ENCODE results near the gene PXN.

PXN gene

DNA sequence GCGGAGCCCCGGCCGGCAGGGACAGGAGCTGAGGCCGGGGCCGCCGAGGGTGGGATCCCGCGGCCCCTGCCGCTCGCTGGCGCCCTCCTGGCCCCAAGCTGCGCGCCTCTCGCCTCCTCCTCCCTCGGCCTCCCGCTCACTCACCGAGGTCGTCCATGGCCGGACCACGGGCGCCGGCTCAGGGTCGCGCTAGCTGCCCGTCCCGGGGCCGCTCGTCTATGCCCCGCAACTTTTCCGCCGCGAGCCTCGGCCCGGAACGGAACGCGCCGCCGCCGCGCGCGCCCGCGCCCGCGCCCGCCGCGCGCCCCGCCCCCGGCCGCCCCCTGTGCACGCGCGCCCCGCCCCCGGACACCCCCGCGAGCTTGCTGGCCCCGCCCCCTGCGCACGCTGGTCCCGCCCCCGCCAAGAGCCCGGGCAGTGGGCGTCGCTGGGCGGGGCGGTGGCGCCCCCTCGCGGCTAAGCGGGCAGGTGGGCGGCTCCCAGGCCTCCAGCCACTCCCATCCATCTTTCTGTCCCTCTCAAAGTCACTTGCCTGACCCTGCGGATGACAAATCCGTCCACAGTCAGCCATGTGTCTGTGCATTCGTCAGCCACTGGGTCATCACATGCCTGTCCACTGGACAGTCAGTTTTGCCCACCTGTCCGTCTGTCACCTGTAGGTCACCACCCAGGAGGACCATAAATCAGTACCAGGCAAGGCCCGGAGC is at the start of gene PXN:
Gene PXN (minus strand): TSS at position 258 of the 707 bp plus-strand sequence. CDS start 101 bp downstream, at position 157.
- in situ Hi-C loops (cut with HindIII; ENCODE audit: low sequenced_read_pairs): loop anchor here (5.0 to 10.0 kb wide), 2 partner anchors 38 to 61 kb away; partner anchors contain the start of gene RPLP0

DNA sequence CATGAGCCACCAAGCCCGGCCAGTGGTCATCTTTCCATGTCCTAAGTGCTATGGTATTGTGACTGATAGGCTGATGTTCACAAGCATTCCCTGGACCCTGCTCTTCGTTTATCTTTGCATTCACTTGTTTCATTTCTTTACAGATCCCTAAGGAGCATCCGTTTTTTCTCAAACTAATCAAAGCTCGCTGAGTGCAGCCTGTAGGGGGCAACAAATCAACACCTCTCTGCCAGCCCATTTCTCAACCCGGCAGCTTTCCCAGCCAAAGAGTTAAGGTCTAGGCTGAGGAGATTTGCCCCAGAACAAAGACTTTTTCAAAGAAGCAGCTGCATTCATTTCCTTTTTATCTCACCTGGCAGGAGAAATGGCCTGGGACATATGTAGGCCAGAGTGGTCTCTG is 48.7 kb upstream of the PXN start:
- in situ Hi-C loops (cut with HindIII; ENCODE audit: low sequenced_read_pairs): no loop called here

DNA sequence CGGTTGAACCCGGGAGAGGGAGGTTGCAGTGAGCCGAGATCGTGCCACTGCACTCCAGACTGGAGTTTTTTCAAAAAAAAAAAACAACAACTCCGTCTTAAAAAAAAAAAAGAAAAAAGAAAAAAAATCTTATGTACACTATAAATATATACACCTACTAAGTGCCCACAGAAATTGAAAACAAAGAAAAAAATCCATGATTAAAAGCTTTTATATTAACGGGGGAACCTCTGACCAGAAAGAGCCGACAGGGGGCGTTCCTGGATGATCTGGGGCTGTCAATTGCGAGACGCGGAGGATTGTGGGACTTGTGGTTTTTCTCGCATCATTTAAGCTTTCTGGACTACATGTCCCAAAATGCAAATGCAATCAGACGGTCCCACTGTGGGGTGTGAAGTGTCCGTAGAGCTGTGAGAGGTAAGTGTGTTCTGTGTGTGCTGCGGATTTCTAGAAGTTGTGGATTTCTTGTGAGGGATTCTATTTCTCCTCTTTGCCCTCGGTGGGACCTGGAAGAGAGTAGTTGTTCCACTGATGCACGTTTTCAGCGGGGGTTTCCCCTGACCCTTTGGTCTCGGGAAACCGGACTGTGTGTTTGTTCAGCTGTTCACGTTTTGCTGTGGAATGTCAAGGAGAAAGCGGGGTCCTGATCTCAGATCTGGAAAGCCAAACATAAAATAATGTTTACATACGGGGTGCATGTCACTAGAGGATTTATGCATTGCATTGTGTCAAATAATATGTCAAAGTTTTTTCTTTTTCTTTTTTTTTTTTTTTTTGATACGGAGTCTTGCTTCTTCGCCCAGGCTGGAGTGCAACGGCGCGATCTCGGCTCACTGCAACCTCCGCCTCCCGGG is 36.7 kb upstream of the PXN start, which contains the start of gene SIRT4:
Gene SIRT4 (plus strand): TSS at position 360 of the 854 bp plus-strand sequence. CDS start 1,241 bp downstream, outside the sequence.
- in situ Hi-C loops (cut with HindIII; ENCODE audit: low sequenced_read_pairs): loop anchor here (5.0 kb wide), 1 partner anchor 235 kb away; no protein-coding TSS in a partner anchor

DNA sequence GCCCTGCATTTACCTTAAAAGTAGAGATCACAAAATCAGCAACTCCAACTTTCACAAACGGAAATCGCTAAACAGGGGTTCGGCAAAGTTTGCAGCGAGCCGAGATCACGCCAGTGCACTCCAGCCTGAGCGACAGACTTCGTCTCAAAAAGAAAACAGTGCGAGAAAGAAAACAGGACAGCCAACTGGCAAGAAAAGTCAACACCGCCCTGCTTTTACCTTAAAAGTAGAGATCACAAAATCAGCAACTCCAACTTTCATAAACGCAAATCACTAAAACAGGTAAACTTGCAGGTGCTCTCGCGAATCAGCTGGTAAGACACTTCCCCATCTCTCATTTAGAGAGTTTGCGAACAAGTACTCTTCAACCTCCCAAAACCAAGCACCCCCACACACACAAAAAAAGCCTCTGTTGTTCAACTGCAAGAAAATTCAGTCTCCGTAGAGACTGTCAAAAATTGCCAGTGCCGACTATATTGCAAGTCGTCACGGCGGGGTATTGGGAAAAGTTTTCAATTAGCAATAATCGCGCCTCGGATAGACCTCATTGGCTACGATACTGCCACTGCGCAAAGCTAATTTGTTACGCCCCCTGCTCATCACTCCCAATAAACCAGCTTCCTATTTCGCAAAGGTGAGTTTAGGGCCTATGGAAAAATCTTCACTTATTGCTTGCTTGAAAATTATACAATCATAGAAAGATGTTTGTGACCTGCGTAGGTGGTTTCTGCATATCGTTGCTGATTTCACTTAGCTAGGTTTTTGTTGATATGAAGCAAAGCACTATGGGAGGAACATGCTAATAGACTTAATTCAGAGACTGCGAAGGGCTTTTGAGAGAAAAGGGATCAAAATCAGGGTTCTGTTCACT is 27.4 kb upstream of the PXN start, which contains the start of gene RNU4-1:
Gene RNU4-1 (minus strand): TSS at position 577 of the 871 bp plus-strand sequence.
- in situ Hi-C loops (cut with HindIII; ENCODE audit: low sequenced_read_pairs): no loop called here

DNA sequence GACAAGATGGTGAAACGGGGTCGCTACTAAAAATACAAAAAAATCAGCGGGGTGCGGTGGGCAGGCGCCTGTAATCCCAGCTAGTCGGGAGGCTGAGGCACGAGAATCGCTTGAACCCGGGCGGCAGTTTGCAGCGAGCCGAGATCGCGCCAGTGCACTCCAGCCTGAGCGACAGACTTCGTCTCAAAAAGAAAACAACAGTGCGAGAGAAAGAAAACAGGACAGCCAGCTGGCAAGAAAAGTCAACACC is 26.8 kb upstream of the PXN start:
- in situ Hi-C loops (cut with HindIII; ENCODE audit: low sequenced_read_pairs): no loop called here

DNA sequence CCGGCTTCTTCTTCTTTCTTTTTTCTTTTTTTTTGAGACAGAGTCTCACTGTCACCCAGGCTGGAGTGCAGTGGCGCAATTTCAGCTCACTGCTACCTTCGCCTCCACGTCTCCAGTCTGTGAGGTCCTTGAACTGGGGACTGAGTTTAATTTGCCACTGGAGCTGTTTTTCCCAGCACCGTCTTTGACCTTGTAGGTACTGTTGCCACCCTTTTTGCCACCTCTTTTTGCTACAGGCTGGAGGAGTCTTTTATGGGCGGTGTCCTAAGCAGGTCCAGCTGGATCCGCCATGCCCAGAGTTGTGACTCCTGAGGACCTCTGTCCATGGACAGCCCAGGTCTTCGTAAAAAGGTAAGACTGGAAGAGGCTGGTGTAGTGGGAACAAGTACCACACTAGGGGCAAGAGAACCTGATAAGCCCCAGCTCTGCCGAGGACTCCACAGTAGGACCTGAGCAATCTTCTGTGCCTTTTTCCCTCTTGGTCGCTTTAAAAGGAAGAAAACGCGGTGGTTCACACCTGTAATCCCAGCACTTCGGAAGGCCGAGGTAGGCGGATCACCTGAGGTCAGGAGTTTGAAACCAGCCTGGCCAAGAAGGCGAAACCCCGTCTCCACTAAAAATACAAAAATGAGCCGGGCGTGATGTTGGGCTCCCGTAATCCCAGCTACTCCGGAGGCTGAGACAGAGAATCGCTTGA is 25.2 kb upstream of the PXN start:
- in situ Hi-C loops (cut with HindIII; ENCODE audit: low sequenced_read_pairs): no loop called here

DNA sequence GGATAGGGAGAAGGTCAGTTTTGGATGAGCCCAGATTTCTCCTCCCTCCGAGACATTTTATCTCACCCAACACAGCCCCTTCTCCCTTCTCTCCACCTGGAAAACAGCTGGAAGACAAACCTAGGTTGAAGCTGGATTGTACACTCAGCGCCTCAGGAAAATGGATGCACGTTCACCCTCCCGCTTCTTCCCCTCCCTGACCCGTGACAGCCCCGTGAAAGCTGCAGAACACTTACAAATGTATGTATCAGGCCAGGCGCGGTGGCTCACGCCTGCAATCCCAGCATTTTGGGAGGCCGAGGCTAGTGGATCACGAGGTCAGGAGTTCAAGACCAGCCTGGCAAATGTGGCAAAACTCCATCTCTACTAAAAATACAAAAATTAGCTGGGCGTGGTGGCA is 22.0 kb upstream of the PXN start:
- in situ Hi-C loops (cut with HindIII; ENCODE audit: low sequenced_read_pairs): no loop called here

DNA sequence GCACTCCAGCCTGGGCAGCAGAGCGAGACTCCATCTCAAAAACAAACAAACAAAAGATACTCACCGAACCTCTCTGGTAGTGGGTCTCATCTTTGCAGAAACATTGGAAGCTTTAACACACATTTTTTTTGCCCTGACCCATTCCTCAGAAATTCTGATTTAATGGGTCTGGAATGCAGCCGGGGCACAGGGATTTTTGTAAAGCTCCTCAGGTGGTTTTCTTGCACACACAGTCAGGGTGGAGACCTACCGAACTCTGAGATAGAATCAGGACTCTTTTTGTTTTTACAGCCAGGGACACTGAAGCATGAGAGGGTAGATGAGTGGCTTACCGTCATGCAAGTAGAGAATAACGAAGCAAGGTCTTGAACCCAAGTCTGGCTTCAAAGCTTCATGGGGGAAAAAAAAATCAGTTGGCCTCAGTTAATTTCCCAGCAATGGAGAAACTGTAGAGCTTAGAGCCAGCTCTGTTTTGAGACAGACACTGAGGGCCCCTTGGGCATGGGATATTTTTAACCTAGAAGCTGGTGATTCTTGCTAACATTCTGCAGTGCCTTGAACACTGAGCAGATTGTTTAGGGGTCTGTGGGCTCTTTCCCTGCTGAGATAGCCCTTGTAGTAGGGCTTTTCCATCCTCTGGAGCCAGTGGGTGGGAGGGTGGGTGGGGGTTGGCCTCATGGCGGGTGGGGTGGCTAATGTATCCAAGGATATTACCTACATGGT is 21.4 kb upstream of the PXN start:
- in situ Hi-C loops (cut with HindIII; ENCODE audit: low sequenced_read_pairs): no loop called here

DNA sequence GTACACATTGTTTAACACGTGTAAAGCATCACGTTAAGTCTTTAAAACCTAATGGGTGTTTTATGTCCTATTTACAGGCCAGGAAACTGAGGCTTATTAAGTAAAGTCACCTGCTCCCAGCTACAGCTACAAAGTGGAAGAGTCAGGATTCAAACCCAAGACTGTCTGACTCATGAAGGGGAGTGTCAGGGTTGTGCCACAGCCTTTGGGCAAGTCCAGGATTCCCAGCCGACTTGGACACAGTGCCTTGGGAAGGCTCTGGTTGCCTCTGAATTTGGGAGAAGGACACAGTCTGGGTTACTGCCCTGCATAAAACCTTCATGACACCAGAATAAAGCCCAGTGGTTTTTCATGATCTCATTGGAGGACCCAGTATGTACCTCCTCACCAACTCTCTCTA is 18.9 kb upstream of the PXN start:
- in situ Hi-C loops (cut with HindIII; ENCODE audit: low sequenced_read_pairs): no loop called here

DNA sequence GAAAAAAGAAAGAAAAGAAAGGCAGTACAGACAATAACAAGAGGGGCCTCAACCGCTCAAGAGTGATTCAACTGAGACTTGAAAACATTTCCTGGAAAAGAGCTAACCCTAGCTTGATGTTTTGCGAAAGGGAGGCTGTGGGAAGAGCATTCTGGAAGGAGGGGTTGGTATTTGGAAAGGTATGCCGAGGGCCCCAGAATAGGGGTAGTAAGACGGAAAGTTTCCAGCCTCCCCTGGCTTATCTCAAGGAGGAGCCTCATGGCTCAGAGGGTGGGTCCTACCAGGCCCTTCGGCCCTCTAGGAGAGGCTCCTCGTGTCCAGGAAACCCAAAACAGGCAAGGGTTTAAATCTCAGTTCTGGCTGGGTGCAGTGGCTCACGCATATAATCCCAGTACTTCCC is 17.8 kb upstream of the PXN start:
- in situ Hi-C loops (cut with HindIII; ENCODE audit: low sequenced_read_pairs): no loop called here

DNA sequence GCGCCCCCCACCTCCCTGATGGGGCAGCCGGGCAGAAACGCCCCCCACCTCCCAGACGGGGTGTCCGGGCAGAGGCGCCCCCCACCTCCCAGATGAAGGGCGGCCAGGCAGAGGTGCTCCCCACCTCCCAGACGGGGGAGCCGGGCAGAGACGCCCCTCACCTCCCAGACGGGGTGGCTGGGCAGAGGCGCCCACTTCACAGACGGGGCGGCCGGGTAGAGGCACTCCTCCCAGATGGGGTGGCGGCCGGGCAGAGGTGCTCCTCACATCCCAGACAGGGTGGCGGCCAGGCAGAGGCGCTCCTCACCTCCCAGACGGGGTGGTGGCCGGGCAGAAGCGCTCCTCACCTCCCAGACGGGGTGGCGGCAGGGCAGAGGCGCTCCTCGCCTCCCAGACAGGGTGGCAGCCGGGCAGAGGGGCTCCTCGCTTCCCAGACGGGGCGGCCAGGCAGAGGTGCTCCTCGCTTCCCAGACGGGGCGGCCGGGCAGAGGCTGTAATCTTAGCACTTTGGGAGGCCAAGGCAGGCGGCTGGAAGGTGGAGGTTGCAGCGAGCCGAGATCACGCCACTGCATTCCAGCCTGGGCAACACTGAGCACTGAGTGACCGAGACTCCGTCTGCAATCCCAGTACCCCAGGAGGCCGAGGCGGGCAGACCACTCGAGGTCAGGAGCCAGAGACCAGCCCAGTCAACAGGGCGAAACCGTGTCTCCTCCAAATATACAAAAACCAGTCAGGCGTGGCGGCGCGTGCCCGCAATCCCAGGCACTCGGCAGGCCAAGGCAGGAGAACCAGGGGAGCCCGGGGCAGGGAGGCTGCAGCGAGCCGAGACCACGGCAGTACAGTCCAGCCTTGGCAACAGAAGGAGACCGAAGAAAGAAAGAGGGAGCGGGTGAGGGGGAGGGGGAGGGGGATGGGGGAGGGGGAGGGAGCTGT is 12.9 kb upstream of the PXN start:
- in situ Hi-C loops (cut with HindIII; ENCODE audit: low sequenced_read_pairs): no loop called here

DNA sequence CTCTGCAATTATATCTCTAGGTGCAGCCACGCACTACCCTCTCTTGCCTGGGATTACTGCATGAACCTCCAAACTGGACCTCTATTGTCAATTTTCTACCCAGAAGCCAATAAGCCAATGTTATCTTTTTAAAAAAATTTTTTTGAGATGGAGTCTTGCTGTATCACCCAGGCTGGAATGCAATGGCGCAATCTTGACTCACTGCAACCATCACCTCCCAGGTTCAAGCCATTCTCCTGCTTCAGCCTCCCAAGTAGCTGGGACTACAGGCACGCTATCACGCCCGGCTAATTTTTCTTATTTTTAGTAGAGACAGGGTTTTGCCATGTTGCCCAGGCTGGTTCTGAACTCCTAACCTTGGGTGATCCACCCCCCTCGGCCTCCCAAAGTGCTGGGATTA is 11.2 kb upstream of the PXN start:
- in situ Hi-C loops (cut with HindIII; ENCODE audit: low sequenced_read_pairs): no loop called here

DNA sequence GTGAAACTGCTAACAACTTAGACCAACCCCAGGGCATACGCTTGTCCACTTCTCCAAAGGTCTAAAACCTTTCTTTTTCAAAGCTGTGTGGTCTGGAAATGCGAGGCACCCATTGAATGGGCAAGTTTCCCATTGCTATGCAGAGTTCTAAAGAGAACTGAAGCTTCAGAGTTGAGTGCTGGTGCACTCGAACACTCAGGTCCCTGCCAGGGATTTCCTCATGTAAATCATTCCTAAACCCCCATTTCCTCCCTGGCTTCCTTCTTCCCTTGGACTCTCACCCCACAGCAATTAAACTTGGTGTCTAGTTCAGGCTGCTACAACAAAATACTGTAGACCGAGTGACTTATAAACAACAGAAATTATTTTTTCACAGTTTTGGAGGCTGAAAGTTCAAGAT is 2.2 kb upstream of the PXN start:
- in situ Hi-C loops (cut with HindIII; ENCODE audit: low sequenced_read_pairs): loop anchor here (5.0 to 10.0 kb wide), 2 partner anchors 40 to 63 kb away; partner anchors contain the start of gene RPLP0

DNA sequence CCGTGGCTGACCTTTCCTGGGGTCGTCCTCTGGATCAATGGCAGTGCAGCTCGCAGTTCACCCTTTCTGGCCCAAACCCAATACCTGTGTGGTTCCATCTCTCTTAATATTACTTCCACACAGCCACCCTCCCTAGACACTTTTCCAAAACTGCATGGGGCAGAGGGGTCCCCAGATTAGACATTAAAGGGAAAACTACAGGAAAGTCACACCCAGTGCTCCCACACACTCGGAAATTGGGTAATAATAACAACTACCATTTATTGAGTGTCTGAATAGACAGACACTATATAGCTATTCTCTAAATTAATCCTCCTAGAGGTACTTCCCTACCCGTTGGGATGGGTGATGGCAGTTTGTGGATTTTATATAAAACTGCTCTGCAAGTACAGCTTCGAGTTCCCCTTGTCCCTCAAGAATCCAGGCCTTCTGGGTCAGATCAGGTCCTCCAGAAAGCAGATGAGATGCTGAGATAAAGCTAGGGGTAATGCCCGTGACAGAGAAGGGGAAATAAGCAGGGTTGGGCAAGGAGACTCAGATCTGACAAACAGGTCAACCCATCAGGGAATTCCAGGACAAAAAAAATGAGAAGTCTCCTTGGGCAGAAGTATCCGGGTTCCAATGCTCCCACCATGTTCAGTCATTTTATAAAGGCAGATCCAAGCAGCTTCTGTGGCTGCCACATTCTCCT is 795 bp upstream of the PXN start:
- in situ Hi-C loops (cut with HindIII; ENCODE audit: low sequenced_read_pairs): loop anchor here (5.0 to 10.0 kb wide), 2 partner anchors 39 to 62 kb away; partner anchors contain the start of gene RPLP0

DNA sequence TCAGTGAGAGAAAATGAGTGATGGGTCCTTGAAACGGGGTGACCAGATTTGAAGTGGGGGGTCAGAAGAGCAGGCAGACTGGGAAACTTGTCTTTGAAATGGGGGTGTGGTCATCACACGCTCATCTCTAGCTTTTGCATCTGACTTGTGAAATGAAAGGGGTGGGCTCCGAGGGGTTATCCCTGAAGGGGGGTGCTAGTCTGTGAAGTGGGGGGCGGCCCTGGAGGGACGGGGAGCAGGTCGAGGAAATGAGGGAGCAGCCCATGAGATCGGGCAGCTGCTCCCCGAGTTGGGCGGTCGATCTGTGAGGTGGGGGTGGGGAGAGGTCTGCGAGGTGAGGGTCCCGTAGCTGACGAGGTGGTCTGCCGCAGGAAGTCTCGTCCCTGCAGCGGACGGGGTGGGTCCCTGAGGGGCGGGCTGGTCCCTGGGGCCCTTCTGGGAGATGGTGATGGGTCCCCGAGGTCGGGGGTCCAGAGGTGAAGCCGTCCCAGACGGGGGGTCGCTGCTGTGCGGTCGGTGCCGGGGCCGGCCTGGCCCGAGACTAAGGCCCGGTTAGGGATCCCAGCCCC is 542 bp downstream of the PXN start:
- in situ Hi-C loops (cut with HindIII; ENCODE audit: low sequenced_read_pairs): loop anchor here (5.0 to 10.0 kb wide), 2 partner anchors 38 to 60 kb away; partner anchors contain the start of gene RPLP0

DNA sequence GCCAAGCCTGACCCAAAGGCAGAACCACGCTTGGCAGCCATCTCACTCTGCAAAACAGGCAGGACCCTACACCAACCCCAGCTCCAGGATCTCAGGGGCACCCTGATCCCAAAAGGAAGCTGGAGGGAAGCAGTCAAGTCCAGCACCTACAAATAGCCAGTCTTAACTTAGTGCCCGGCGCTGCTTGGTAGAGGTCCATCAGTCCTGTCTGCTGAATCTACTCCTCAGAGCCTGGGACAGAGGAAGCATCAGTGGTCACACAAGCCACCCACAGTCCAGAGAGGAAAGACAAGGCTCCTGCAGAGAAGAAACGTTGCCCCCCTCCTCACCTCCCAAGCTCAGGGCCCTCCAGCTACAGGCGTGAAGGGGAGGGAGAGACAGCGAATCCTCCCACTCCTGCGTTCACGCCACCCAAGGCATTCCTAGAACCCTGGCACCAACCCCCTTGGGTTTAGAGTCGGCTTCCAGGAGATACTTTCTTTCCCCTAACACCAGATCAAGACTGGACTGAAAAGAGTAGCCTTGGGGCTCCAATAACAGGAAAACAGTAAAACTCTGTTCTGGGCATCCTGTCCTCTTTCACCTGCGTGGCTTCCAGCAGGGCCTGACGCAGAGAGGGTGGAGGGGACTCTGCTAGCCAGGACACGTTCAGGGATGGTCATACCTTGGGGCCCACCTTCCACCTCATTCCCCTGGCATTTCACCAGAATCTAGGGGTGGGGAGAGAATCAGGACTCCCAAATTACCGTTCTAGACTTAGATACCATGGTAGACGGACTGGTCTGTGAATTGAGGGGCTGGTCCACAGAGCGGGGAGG is 1.2 kb downstream of the PXN start:
- in situ Hi-C loops (cut with HindIII; ENCODE audit: low sequenced_read_pairs): loop anchor here (10.0 kb wide), 1 partner anchor 59 kb away; the partner anchor contains the start of gene RPLP0

DNA sequence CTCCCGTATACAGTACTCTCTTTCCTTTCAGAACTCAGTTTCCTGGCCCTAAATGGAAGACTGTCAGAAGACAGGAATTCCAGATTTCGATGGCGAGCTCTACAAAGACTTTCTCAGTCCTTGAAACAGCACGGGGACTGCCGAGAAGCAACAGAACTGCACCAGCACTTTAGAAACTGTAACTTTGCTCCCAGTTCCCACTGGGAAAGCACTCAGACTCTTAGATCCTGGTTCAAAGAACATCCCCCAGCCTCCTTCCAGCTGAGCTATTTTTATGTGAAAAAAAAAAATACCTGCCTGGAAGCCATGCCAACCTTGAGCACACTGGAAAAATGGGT is 1.8 kb downstream of the PXN start:
- in situ Hi-C loops (cut with HindIII; ENCODE audit: low sequenced_read_pairs): loop anchor here (10.0 kb wide), 1 partner anchor 59 kb away; the partner anchor contains the start of gene RPLP0
